Fibroblast of mammary gland (primary cell): ENCODE measurements around the gene LRP8.
"Not testable (repeated sequence)": the region's sequence is repeated elsewhere in the genome, so short reads cannot be mapped to it uniquely, and the experiment has no call there.

Experiments used
- DNase-seq: peaks from one replicate; pipeline ENCODE4 v3.0.0-alpha.2; 2010; ENCODE audit warnings: low read depth
- H3K4me3 ChIP-seq: 2 replicates; pipeline ENCODE4 v1.5.1; 2011; ENCODE audit warnings: low read depth, mild to moderate bottlenecking, low read length, moderate library complexity; ENCODE audit not compliant: control insufficient read depth
- TF ChIP-seq, protein P1 (sequence below): conservative IDR thresholded peaks from 2 replicates; pipeline ENCODE4 v1.5.1; 2011; ENCODE audit warnings: low read depth, low read length, inconsistent platforms; ENCODE audit not compliant: control insufficient read depth, insufficient read depth

LRP8 gene

GRCh38 chr1:53288002-53288789 is 39.7 kb downstream of the LRP8 start:
- H3K4me3 ChIP-seq = no peak overlapping the region
- TF ChIP-seq, protein P1, sequence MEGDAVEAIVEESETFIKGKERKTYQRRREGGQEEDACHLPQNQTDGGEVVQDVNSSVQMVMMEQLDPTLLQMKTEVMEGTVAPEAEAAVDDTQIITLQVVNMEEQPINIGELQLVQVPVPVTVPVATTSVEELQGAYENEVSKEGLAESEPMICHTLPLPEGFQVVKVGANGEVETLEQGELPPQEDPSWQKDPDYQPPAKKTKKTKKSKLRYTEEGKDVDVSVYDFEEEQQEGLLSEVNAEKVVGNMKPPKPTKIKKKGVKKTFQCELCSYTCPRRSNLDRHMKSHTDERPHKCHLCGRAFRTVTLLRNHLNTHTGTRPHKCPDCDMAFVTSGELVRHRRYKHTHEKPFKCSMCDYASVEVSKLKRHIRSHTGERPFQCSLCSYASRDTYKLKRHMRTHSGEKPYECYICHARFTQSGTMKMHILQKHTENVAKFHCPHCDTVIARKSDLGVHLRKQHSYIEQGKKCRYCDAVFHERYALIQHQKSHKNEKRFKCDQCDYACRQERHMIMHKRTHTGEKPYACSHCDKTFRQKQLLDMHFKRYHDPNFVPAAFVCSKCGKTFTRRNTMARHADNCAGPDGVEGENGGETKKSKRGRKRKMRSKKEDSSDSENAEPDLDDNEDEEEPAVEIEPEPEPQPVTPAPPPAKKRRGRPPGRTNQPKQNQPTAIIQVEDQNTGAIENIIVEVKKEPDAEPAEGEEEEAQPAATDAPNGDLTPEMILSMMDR = no peak
- DNase-seq = no peak

- TF ChIP-seq, protein P1 = no peak
These were observed 40.9 kb downstream of the LRP8 start for GRCh38 chr1:53286955-53287354.

DNA sequence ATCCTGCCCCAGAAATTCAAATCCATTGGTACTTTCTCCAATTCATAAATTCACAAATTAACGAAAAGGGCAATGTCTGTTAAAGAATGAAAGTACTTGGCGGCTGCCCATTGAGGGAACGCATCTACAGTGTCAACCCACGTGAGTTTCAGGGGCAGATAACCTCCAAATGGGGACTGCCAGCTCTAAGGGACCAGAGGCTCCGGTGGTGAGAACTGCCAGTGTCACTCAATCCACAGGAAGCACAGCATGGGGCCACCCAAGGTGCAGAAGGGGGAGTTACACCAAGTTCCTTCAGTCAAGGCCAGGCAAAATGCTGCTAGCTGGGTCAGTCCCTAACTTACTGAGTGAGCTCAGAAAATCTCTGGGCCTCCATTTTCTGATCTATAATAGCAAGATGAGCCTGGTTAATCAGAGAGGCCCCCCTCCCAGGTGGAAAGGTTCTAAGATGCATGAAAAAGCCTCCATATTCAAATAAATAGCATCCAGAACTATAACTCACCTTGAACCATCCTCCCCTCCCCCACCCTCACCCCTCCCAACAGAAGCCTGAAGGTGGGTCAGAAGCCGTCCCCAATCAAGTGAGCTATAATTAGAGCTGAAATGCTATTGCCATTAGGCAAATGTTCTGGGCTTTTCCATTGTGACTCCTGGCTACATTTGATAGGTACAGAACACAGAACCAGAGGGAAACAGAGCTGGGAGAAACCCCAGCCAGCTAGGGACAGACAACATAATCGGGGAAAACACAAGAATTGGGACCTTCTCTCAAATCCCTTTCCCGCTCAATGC is 41.7 kb downstream of the LRP8 start:
- DNase-seq = no peak
- H3K4me3 ChIP-seq = no peak overlapping the region
- TF ChIP-seq, protein P1 = no peak

More at GRCh38 chr1:53286955-53287354, 40.9 kb downstream of the LRP8 start:
- no peak for DNase-seq
- no peak overlapping the region for H3K4me3 ChIP-seq

DNA sequence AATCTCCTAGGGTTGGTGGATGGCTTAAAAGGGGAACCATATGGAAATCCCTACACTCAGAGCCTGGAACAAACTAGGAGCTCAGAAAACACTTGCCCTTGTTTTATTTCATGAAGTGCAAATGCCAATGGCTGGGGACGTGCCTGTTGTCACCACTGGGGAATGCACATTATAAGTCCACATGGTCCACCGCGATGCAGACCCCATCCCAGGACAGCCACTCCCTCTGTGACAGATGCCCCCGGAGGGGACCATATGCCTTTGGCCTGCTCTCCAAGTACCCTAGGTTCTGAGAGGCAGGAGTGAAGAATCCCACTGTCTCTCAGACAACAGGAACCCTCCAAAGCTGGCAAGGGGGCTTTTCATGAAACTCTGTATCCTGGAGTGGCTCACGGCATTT is 42.3 kb downstream of the LRP8 start:
- TF ChIP-seq, protein P1 = no peak
- DNase-seq = no peak
- no peak overlapping the region for H3K4me3 ChIP-seq

GRCh38 chr1:53284224-53285020 is 43.4 kb downstream of the LRP8 start:
- TF ChIP-seq, protein P1 = no peak
- H3K4me3 ChIP-seq = no peak overlapping the region
- no peak for DNase-seq

DNA sequence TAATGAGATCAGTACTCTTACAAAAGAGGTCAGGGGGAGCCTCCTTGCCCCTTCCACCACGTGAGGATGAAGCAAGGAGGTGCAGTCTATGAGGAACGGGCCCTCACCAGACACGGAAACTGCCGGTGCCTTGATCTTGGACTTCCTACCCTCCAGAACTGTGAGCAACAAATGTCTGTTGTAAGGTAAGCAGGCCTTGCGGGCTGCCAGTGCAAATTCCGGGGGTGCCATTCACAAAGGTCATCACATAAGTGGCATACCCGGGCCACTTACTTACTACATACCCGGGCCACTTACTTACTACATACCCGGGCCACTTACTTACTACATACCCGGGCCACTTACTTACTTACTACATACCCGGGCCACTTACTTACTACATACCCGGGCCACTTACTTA is 44.7 kb downstream of the LRP8 start:
- not testable (repeated sequence) for H3K4me3 ChIP-seq, DNase-seq
